Hepatocyte (in vitro differentiated cells): ENCODE data around the gene NTRK3. TPM values are rescaled to one million over a fixed set of nuclear protein-coding genes. Genes with fewer than 3 reads are reported as not detected.

Source experiments
- DNase-seq: peaks from one replicate; pipeline ENCODE4 v3.0.0-alpha.2; 2016; ENCODE audit warnings: low spot score
- H2AFZ ChIP-seq: fragments of 200-600 bp; sonication (generic); 2 replicates; pipeline ENCODE4 v1.6.0; 2016; ENCODE audit warnings: antibody characterized with exemption, mild to moderate bottlenecking
- H3K27ac ChIP-seq: fragments of 200-600 bp; sonication (generic); 2 replicates; pipeline ENCODE4 v1.5.1; 2016; ENCODE audit warnings: mild to moderate bottlenecking
- H3K27me3 ChIP-seq: fragments of 200-600 bp; sonication (generic); 2 replicates; pipeline ENCODE4 v1.6.1; 2016
- H3K36me3 ChIP-seq: fragments of 200-600 bp; sonication (generic); replicated peaks from 2 replicates; pipeline ENCODE4 v1.5.1; 2016; ENCODE audit warnings: low read depth; ENCODE audit not compliant: insufficient read depth
- H3K4me1 ChIP-seq: fragments of 200-600 bp; sonication (generic); 2 replicates; pipeline ENCODE4 v1.5.1; 2016; ENCODE audit warnings: mild to moderate bottlenecking, moderate library complexity; ENCODE audit not compliant: insufficient read depth
- H3K4me2 ChIP-seq: fragments of 200-600 bp; sonication (generic); 2 replicates; pipeline ENCODE4 v1.6.0; 2016
- H3K4me3 ChIP-seq: fragments of 200-600 bp; sonication (generic); 2 replicates; pipeline ENCODE4 v1.5.1; 2016; ENCODE audit warnings: mild to moderate bottlenecking
- H3K79me2 ChIP-seq: fragments of 200-600 bp; sonication (generic); 2 replicates; pipeline ENCODE4 v1.6.0; 2017; ENCODE audit warnings: mild to moderate bottlenecking
- H3K9me2 ChIP-seq: fragments of 200-600 bp; sonication (generic); replicated peaks from 2 replicates; pipeline ENCODE4 v1.6.0; 2017; ENCODE audit warnings: mild to moderate bottlenecking; ENCODE audit not compliant: insufficient read depth
- H3K9me3 ChIP-seq: fragments of 200-600 bp; sonication (generic); 2 replicates; pipeline ENCODE4 v1.5.1; 2016; ENCODE audit warnings: low read depth, mild to moderate bottlenecking
- H4K20me1 ChIP-seq: fragments of 200-600 bp; sonication (generic); 2 replicates; pipeline ENCODE4 v1.6.0; 2016; ENCODE audit warnings: mild to moderate bottlenecking; ENCODE audit not compliant: insufficient read depth, poor library complexity, severe bottlenecking
- EZH2 ChIP-seq: fragments of 200-600 bp; sonication (generic); IDR thresholded peaks from 2 replicates; pipeline ENCODE4 v1.6.1; 2016; ENCODE audit warnings: antibody characterized with exemption, mild to moderate bottlenecking, borderline replicate concordance
- EZH2phosphoT487 ChIP-seq: fragments of 200-600 bp; sonication (generic); IDR thresholded peaks from one replicate; pipeline ENCODE4 v1.6.1; 2018; ENCODE audit warnings: antibody characterized with exemption, mild to moderate bottlenecking, low read depth, moderate library complexity; ENCODE audit not compliant: unreplicated experiment, severe bottlenecking
- WGBS: methylation state at CpG from one replicate; pipeline ENCODE4 v1.1.6; 2016; ENCODE audit warnings: low lambda C conversion rate; ENCODE audit errors: missing lambda C conversion rate; 5-methylcytosine and 5-hydroxymethylcytosine counted together
- polyA plus RNA-seq: library from polyadenylated mRNA; unstranded; fragments of >200 nt; fragmentation: Nextera tagmentation; extraction: Ambion mirVana; gene quantifications from 2 replicates; pipeline ENCODE4 v1.2.1, GENCODE V29; 2016
- total RNA-seq: library from RNA; depleted of rRNA; stranded (reverse); fragments of >200 nt; gene quantifications from 2 replicates; pipeline ENCODE4 v1.2.3, GENCODE V29; 2014
- TF ChIP-seq, protein P1 (sequence below): fragments of 200-600 bp; sonication (generic); IDR thresholded peaks from 2 replicates; pipeline ENCODE4 v1.5.1; 2016; ENCODE audit warnings: antibody characterized with exemption, mild to moderate bottlenecking; ENCODE audit not compliant: poor library complexity

NTRK3 gene
- total and polyA plus RNA-seq, 2 experiments from 2014 or later = 4.9 to 5.6 TPM

DNA sequence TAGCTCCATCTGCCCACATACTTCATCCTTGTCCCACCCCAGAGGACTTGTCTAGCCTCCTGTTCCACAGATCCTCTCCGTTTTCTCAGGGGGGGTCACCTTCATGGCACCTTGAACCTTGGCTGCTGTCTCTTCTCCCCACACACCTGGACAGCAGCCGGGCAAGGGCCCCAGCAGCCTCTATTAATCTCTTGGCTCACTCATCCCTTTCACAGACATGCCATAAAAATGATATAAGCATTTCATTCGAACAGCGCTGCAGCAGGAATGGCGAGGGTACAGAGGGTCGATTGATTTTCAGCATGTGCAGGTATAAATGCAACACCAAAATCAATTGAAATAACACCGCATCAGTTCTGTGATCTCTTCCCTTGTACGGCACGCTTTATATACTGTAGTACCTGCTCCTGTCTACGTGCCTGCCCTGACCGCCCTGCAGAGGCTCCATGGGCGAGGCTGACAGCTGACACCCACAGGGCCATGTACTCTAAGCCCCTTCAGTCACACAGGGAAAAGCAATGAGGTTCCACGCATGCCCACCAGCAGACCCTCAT is 209.9 kb downstream of the NTRK3 start:
- Histone ChIP-seq H2AFZ (no peak overlapping the region), H3K27me3 (no peaks in the 10 kb centered on the region), H4K20me1 (no peaks in the 10 kb centered on the region), H3K9me3 (no peaks in the 10 kb centered on the region), H3K4me1 (no peaks in the 10 kb centered on the region), H3K79me2 (no peaks in the 10 kb centered on the region), H3K36me3 (no peaks in the 10 kb centered on the region), H3K4me2 (no peak overlapping the region), H3K9me2 (no peaks in the 10 kb centered on the region), H3K27ac (no peak overlapping the region), H3K4me3 (no peak overlapping the region)
- no peak for DNase-seq
- 87% methylated on average over 13 of the region's 13 CpGs for WGBS
- TF ChIP-seq EZH2phosphoT487 = no peak
- TF ChIP-seq, protein P1, sequence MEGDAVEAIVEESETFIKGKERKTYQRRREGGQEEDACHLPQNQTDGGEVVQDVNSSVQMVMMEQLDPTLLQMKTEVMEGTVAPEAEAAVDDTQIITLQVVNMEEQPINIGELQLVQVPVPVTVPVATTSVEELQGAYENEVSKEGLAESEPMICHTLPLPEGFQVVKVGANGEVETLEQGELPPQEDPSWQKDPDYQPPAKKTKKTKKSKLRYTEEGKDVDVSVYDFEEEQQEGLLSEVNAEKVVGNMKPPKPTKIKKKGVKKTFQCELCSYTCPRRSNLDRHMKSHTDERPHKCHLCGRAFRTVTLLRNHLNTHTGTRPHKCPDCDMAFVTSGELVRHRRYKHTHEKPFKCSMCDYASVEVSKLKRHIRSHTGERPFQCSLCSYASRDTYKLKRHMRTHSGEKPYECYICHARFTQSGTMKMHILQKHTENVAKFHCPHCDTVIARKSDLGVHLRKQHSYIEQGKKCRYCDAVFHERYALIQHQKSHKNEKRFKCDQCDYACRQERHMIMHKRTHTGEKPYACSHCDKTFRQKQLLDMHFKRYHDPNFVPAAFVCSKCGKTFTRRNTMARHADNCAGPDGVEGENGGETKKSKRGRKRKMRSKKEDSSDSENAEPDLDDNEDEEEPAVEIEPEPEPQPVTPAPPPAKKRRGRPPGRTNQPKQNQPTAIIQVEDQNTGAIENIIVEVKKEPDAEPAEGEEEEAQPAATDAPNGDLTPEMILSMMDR = no peak
- no peak for TF ChIP-seq EZH2

DNA sequence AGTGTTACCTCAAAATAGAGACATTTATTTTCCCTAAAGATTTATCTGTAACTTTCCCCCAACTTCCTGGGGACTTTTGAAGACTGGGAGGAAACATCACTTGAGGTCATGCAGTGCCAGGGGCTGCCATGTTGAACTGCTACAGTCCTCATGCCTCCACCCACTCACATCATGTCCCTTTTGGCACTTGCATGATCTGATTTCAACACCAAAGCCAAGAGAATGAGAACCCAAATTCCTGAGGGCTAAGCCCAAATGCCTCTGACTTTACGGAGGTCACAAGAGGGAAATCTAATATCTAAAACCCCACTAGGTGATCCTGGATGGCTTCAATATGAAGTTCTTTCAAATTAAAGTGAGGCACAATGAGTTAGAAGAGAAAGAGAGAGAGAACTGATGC is 213.1 kb downstream of the NTRK3 start:
- H3K4me2 ChIP-seq = no peak overlapping the region
- no peak overlapping the region for H2AFZ ChIP-seq
- H3K79me2 ChIP-seq = no peaks in the 10 kb centered on the region
- no peaks in the 10 kb centered on the region for H3K4me1 ChIP-seq
- no peaks in the 10 kb centered on the region for H4K20me1 ChIP-seq
- no peak overlapping the region for H3K4me3 ChIP-seq
- H3K9me2 ChIP-seq = no peaks in the 10 kb centered on the region
- no peak overlapping the region for H3K27ac ChIP-seq
- no peaks in the 10 kb centered on the region for H3K36me3 ChIP-seq
- TF ChIP-seq, protein P1 = no peak
- no peaks in the 10 kb centered on the region for H3K9me3 ChIP-seq
- H3K27me3 ChIP-seq = peaks cover 4% of the 10 kb centered on the region
- 92% methylated on average over 1 of the region's 1 CpG for WGBS
- DNase-seq = no peak

DNA sequence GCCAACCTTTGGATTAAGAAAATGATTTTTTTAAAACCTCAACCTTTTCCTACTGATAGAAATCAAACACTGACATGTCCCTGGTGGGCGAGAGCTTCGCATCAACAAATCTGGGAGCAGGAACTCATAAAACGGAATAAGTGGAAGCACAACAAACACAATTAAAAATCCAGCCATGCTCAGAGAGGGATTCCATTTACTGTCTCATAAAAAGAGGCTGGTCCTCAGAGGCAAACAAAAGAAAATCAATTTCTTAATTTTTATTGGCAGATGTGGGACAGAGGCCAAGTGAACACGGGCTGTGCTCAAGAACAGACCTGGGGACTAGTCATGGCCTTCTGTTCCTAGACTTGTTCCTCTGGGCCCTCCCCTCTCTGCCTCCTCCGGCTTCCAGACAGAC is 214.5 kb downstream of the NTRK3 start:
- H3K79me2 ChIP-seq = no peaks in the 10 kb centered on the region
- WGBS = 60% methylated on average over 5 of the region's 5 CpGs

More for the DNA sequence above, 214.5 kb downstream of the NTRK3 start:
- Histone ChIP-seq H3K36me3 (no peaks in the 10 kb centered on the region), H3K27me3 (peaks cover 4% of the 10 kb centered on the region), H3K4me3 (no peak overlapping the region), H3K4me1 (no peaks in the 10 kb centered on the region), H2AFZ (no peak overlapping the region), H3K27ac (no peak overlapping the region), H3K9me3 (no peaks in the 10 kb centered on the region), H3K4me2 (no peak overlapping the region), H3K9me2 (no peaks in the 10 kb centered on the region), H4K20me1 (no peaks in the 10 kb centered on the region)
- TF ChIP-seq, protein P1 = no peak
- TF ChIP-seq EZH2 (no peak), EZH2phosphoT487 (no peak)
- no peak for DNase-seq
